ENCODE data around the gene SKIDA1. TPM values are rescaled to one million over a fixed set of nuclear protein-coding genes. Genes with fewer than 3 reads are reported as not detected.

The SKIDA1 gene
- total RNA-seq, 1 donor from 2014 or later: not detected

DNA sequence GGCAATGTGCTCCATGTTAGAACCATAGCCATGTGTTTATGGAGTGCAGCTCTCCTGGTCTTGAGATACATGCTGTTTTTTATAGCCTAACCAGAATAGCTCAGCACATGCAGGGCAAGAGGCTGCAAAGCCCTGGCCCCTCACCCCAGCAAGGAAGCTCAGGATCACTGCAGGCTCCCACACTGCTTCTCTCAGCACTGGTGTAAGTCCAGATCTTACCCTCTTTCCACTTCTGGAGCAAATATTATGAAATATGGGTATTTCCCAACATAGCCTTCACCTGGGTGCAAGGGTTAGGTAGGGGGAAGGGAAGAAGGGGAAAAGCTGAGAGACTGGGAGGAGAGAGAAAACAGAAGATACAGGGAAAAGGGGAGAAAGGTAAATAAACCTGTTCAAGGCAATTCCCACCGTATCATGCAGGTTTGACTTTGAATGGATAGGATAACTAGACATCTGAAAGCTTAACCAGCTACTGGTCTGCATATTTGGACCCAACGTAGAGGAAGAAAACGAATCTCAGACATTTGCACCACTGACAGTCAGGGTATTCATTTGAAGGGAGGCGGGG lies 19.7 kb downstream of the SKIDA1 start:
- intact Hi-C loops (cut with micrococcal nuclease): no loop called here

DNA sequence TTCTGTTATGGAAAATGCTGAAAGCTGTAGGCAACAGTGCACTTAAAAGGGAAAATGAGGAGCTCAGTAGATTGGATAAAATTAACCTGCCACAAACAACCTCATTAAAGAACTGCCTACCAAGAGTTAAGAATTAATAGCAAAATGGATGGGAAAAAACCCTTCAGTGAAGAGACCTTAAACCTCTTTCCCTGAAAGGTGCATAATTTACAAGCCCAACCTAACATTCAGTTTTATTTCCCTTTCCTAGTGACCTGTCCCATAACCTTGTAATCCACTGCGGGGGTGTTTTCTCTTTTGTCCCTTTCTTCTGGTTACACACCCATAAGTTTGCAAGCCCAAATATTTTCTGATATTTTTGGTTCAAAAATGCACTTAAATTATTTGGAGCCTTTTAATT lies 21.9 kb downstream of the SKIDA1 start:
- intact Hi-C loops (cut with micrococcal nuclease): no loop called here

DNA sequence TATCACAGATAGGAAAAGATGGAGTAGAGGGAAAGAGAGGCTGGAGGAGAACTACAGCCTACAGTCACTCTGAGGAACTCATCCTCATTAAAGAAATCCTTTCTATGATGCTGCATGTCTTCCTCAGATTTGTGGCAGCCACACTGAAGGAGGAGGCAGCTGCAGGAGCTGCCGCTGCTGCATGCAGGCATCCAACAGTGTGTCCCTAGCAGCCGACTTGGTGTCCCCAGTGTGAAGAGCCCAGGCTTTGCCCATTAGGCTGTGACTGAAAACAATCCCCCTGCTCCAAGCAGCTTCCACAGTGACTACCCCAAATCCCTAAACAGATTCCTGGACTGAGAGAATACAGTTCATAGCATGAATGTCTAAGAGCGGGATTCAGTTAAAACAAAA lies 23.1 kb downstream of the SKIDA1 start:
- intact Hi-C loops (cut with micrococcal nuclease): no loop called here

DNA sequence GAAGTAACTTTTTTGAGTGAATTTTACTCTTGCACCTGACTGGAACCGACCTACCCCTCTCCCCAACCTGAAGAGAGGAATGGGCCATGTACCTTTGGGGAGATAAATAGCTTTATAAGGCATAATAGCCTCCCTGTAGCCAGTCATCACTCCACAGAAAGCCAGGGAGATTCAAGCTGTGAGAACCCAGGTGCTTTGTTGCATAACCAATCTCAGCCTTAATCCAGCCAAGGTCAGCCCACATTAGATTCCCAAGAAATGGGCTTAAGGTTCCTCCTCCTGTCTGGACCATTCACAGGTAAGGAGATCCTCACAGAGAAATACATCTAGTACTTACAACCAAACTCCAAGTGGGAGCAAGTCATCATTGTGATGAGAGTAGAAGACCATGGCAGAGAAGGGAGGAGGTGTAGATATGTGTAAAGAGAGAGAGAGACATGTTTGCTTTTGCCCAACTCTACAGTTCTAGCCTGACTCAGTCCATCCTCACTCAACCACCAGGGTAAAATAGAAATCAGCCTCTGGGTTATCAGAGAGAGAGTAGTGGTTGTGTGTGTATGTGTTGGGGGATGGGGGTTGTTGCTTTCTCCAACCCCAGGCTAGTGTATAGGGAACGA lies 23.6 kb downstream of the SKIDA1 start:
- intact Hi-C loops (cut with micrococcal nuclease): no loop called here

DNA sequence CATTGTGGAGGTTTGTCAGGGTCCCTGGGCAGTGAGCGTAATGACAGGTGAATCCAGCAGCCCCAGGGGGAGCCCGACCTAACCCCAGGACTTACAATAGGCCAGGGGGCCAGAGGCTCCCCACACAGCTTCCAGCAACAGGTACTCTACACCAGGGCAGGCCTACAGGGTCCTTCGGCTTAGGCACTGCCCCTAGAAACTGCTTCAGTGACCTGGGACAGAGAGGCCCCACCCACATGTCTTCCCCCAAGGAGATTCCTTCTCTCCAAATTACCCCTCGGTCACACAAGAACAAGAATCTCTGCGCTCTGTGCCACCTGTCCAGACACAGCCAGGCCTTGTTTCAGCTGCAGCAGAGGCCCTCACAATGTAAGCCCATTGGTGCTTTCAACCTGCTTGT lies 24.4 kb downstream of the SKIDA1 start:
- intact Hi-C loops (cut with micrococcal nuclease): no loop called here

DNA sequence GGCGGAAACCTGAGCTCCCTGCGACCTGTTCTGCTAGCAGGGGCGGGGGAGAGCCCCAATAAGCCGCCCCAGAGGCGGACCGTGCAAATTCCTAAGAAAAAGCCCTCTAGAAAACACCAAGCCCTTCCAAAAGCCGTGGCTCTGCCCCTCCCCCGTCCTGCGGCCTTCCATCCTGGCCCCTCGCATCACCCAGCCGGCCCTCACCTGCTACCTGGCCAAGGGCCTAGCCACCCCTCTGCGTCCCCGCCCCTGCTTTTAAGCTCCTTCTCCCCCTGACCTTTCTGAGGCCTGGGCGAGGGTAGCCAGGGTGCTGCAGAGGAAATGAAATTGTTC lies 24.9 kb downstream of the SKIDA1 start:
- intact Hi-C loops (cut with micrococcal nuclease): no loop called here

DNA sequence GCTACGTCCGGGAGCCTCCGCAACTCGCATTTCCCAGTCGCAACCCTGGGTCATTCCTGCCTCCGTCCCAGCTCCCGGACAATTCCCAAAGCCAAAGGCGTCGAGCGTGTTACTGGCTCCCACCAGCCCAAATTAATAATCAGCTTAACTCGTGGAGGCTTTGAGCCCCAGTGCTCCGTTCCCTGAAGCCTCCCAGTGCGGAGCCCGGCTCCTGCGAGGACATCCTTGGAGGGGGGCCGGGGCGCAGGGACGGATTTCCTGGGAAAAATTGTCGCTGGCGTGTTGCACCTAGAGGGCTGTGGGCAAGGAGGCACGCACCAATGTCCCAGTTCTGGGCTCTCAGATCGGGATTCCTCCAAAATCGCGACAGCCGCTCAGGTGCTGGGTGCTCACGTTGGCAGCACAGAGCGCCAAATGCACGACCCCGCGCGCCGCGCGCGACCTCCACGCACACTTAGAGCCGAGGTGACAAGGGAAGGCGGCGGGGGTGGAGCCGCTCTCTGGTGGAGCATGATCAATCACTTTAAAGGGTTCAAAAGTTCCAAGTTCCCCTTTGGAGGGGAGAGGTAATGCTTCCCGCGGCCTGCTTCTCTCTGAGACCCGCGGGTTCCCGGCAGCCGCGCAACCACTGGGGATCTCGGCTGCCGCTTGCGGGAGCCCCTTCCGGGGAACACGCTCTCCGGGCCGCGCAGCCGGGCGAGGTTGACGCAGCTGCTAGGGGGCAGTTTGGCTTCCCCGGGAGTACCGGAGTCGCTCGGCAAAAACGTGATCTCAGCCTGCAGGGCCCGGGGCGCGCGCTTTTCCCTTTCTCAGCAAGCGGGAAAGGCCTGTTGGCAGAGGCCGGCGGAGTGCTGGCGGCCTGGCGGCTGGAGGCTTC lies 25.5 kb downstream of the SKIDA1 start:
- intact Hi-C loops (cut with micrococcal nuclease): loop anchor here (5.0 to 10.0 kb wide), 5 partner anchors 297 to 1567 kb away; partner anchors contain the start of gene COMMD3

DNA sequence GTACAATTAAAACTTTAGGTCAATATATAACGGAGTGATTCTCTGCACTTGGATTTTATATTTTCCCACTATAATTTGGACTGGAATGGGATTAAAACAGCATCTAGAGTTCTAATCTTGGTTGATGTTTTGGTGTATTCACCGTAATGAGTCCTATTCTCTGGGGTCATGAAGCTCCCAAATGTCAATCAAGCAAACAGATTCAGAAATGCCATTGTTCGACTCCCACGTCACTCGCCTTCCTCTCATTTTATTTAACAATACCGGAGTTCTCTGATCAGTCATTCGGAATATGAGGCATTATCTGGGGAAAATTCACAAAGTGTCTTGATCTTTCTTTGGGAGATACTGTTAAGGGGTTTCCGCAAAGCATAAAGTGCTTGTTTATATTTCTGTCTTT lies 26.5 kb downstream of the SKIDA1 start:
- intact Hi-C loops (cut with micrococcal nuclease): loop anchor here (1.0 to 10.0 kb wide), 6 partner anchors 298 to 1568 kb away; partner anchors contain the start of gene COMMD3

DNA sequence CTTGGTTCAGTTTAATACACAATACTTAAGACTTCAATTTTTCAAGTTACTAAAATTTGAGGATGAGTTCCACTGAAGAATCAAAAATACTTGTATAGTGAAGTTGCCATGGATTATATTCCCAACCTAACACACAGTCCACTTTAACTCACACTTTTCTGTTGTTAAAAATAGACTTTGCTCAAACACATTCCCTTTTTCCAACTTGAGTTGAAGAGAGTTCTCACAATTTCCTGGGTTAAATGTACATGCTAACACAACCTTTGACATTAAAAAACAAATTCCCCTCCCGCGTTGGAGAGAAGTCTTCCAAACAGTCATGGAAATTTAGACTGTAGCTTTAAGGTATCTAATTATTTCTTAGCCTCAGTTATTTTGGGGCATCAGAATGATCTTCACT lies 27.1 kb downstream of the SKIDA1 start:
- intact Hi-C loops (cut with micrococcal nuclease): loop anchor here (1.0 to 10.0 kb wide), 6 partner anchors 299 to 1569 kb away; partner anchors contain the start of gene COMMD3

DNA sequence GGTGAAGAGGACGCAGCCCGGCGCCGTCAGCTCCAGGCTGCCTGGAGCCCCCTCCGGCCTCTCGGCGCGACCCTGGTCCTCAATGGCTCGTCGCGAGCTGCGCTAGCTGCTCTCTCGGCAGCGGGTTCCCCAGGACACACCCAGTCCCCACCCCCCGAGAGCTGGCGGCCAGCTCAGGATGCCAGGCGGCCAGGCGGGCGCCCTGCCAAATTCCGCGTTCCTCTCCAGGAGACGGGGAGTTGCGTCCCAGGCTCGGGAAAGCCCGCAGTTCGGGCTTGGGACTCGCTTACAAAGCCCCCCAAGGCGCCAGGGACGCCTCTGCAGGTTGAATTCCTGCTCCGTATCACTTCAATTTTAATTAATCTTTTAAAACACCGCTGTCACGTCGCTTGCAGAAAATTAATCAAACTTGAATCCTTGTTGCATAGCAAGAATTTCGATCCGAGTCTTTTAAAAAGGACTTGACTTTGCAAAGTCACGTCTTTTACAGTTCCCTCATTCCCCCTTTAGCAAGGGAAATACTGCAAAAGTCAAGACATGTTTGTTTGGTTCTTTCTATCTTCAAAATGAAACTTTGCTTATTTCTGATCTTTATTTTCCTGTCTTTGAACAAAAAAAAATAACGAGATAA lies 28.2 kb downstream of the SKIDA1 start:
- intact Hi-C loops (cut with micrococcal nuclease): loop anchor here (1.0 to 10.0 kb wide), 7 partner anchors 20 to 1570 kb away; partner anchors contain the start of gene COMMD3

DNA sequence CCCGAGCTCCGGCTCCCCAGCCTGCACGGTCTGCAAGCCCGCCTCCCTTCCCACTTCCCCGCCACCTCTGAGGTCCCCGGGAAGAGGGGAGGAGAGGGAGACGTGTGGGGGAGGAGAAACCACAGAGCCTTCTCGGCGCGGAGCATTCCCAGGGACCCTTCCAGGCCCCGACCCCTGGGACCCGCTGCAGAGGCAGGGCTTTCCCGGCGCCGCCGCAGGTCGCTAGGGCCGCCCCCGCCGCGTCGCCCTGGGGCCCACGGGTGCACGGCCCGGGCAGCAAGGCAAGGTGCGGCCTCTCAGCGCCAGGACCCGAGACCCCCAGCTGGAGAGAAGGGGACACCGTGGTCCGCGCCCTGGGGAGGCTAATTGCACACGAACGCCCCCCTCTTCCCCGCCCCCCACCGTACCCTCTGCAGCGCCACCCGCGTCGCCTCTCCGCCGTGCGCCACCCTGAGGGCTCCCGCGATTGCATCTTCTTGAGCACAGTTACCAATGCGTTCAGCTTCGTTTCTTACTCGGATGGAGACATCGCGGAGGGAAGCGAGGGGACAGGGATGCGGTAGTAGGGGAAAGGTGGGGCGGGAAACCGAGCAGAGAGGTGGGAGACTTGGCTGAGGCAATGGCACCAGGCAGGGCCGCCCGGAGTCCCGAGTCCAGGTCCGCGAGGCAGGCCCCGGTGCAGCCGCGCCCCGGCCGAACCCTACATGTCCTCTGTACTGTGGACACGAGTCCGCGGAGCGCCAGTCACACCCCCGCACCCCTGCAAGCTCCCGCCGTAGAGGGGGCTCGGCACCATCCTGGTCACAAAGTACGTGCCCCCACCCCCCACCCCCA lies 28.9 kb downstream of the SKIDA1 start:
- intact Hi-C loops (cut with micrococcal nuclease): loop anchor here (1.0 to 10.0 kb wide), 8 partner anchors 21 to 1571 kb away; partner anchors contain the start of gene COMMD3

DNA sequence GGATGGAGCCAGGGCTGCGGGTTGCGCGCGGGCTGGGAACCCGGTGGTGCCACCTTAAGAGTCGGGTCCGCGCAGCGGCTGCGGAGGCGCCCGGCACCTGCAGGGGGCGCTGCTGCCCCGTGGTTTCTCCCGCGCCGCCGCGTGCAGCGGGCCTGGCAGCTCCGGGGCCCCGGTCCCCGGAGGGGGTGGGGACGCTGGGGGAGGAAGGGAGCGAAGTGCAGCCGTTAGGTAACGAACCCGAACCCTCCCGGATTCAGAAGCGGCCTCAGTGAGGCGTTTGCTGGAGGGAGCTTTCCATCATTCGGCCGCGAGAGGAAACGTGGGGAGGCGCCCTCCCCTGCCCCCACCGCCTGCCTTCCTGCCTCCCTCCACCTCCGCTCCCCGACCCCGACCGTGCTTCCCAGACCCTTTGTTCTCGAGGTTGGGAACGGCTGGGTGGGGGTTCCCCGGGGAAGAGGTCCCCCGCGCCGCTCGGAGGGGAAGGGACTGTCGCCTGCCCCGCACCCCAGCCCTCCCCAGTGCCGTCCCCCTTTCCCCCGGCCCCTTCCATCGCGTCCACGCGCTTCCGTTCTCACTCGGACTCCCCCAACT lies 29.6 kb downstream of the SKIDA1 start:
- intact Hi-C loops (cut with micrococcal nuclease): loop anchor here (1.0 to 10.0 kb wide), 15 partner anchors 37 to 1571 kb away; partner anchors contain the start of genes COMMD3 and DNAJC1

DNA sequence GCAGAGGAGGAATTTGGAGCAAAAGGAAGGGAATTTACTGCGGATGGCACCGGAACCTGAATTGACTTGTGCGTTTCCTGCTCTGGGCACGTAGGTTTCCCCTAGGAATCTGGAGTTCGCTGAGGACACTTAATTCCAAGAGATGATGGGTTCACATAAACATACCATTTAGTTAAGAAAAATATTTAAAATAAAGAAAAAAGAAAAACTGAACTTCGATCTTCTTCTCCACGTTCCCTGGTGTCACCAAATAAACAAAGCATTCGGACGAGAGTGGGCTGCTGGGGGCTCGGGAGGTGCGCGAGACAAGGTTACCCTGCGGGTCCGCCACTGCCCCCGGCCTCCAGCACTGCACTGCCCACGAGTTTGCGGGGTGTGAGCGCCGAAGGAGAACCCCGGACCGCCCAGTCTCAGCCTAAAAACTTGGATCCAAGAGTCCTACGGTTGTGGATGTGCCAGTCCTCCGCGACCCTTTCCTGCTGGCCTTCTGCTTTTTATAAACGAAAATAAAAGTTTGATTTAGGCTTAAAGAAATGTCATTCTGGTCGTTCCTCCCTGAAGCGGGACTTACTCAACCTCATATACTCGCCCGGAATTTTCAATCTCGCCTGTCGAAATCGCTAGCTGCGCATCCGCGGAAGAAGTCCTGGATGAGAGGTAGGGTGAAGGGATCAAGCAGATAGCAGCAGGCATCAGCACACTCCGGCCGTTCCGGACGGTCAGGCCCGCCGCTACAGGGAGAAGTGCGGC lies 30.3 kb downstream of the SKIDA1 start:
- intact Hi-C loops (cut with micrococcal nuclease): loop anchor here (1.0 to 10.0 kb wide), 13 partner anchors 38 to 1572 kb away; partner anchors contain the start of genes COMMD3 and DNAJC1

DNA sequence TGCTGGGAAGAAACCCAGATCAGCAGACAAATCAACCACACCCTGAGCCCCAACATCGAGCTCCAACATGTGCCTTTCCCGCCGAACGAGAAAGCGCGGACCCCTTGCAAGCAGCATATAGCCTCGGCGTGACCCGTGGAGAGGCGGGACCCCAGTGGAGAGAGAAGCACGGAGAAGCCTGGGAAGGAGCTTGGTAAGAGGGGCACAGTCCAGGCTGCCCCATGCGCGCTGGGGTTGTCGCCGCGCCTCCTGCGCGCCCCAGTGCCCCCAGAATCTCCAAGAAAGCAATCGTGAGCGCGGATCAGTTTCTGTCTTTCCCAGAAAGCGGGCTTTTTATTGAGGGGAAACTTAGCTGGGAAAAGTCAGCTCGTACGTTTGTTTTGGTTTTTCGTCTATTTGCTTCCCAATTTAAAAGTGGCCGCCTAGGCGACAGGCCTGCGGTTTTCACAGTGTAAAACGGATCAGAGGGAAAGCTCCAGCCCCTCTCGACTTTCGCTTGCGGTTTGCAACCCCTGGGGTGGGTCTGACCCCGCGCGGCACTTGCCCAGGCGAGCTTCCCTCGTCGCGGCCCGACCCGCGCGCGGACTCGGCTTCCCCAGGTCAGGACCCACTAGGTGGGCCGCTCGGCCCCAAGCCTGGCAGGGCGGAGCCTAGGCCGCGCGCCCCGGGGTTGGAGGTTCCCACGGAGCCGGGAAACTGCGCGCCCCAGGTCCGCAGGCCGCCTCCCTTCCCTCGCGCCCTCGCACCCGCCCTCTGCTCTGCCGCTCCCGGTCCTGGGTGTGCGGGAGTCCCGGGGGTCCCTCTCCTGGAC lies 31.1 kb downstream of the SKIDA1 start:
- intact Hi-C loops (cut with micrococcal nuclease): loop anchor here (1.0 to 10.0 kb wide), 13 partner anchors 39 to 1573 kb away; partner anchors contain the start of genes COMMD3 and DNAJC1

DNA sequence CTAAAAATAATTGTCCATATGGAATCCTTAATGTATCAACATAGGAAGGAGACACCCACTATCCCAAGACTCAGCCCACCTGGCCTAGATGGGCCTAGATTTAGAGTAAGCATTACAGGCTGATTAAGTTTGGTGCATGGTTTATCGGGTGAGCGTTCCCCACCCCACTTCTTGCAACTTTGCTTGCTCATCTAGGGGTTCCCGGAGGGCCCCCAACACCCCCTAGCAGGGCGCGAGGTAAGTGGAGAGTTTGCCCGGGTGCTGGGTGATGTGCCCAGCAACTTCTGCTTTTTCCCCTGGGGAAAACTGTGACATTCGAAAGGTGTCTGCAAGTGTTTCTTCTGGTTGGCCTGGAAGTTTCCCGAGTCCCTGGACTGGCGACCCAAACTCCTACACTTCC lies 31.7 kb downstream of the SKIDA1 start:
- intact Hi-C loops (cut with micrococcal nuclease): loop anchor here (2.0 to 10.0 kb wide), 4 partner anchors 757 to 1495 kb away; no protein-coding TSS in a partner anchor

DNA sequence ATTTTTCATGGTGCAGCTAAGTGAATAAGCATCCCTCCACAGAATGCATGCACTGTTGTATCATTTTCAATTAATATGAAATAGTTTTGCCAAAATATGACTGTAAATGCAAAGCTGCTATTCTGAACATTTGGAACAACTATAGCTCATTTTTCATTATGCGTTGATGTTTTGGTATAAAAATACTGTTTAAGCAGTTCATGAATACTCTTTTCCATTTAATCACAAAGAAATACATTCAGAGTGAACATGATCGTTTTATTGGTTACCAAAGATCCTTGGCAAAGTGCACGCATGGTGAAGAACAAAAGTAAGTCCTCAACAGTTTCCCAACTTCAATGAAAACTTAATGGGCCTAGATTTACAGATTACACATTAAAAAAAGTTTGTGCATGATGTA lies 33.1 kb downstream of the SKIDA1 start:
- intact Hi-C loops (cut with micrococcal nuclease): loop anchor here (10.0 kb wide), 1 partner anchor 1092 kb away; no protein-coding TSS in a partner anchor

DNA sequence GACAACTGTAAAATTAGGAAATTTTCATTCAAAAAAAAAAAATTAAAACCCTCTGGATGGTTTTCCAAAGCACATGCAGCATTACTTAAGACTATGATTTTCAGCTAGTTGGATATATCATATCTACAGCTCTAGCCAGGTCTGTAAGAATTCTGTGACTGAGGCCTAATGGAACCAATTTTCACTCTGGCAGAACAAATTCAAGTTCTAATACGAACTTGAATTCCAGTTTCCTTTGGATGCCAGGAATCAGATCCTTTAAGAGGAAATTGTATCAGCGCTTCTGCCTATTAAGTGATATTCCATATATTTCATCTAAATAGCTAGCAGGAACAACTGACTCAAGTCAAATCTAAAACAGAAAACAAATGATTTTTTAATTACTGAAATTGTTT lies 34.8 kb downstream of the SKIDA1 start:
- intact Hi-C loops (cut with micrococcal nuclease): loop anchor here (10.0 kb wide), 1 partner anchor 1094 kb away; no protein-coding TSS in a partner anchor

DNA sequence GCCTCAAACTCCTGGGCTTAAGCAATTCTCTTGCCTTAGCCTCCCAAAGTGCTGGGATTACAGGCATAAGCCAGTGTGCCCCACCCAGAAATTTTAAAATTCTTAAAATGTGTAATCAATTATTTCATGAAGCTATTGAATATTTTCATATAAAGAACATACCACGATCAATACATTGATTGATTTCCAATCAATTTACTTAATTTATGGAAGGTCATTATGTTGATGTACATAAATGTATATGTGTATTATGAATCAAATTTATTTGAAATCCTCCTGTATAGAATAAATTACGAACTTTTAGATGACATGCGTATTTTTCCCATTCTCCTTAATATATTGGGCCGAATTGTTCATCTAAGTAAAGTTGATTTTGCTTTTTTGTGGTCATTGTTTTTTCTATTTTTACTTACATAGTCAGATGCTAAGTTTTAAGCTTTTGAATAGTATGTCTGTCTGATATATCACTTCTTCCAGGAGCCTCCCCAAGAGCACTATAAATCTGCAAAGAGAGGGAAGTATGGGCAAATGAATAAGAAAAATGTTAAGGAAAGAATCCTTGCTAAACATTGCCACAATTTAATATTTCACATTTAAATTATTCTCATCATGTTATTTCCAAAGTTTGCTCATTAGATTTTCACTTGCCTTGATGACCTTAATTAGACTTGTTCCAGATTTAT lies 35.3 kb downstream of the SKIDA1 start:
- intact Hi-C loops (cut with micrococcal nuclease): loop anchor here (10.0 kb wide), 1 partner anchor 1095 kb away; no protein-coding TSS in a partner anchor
